ENCODE measurements around the gene NDUFS3. TPM values are rescaled to one million over a fixed set of nuclear protein-coding genes. Genes with fewer than 3 reads are reported as not detected.
A peak's percentile ranks its signal among the peaks of the same experiment; 100 is the strongest.

The NDUFS3 gene
- total RNA-seq, 2 experiments from 2014 or later = 139 to 144 TPM

- Histone ChIP-seq H3K27me3 (ENCODE audit: control insufficient read depth in 1 of 2, insufficient read depth in 2 of 2, low read length in 2 of 2) (no peaks in the 10 kb centered on the region), H3K4me1 (ENCODE audit: insufficient read depth, low read length) (peaks cover 10% of the 10 kb centered on the region), H3K9me3 (ENCODE audit: control insufficient read depth in 1 of 2, insufficient read depth in 1 of 2, low read length in 2 of 2) (no peaks in the 10 kb centered on the region), H3K36me3 (ENCODE audit: insufficient read depth, low read length) (peaks cover 48% of the 10 kb centered on the region), H3K4me3 (ENCODE audit: low read length) (no peak overlapping the region), H3K27ac (ENCODE audit: low read depth in 1 of 2, low read length in 2 of 2) (no peak overlapping the region)
- no peak for TF ChIP-seq CTCF (IDR thresholded peaks at IDR 0.05)
- Mint-ChIP-seq H3K4me3 (no peak overlapping the region), H3K27ac (peak overlapping the region; percentile 53), H3K27me3 (no peaks in the 10 kb centered on the region), H3K36me3 (ENCODE audit: low read depth) (peaks cover 72% of the 10 kb centered on the region), H3K4me1 (ENCODE audit: low read depth) (peaks cover 11% of the 10 kb centered on the region), H3K9me3 (no peaks in the 10 kb centered on the region)
- CTCF ChIA-PET = no interaction called here
- POLR2A ChIA-PET = no interaction called here
- DNase-seq = no peak
- intact Hi-C loops (cut with DNase I, micrococcal nuclease) = loop anchor here in 1 of 2 experiments (10.0 kb wide), 2 partner anchors 297 to 867 kb away; partner anchors contain the start of genes ARHGAP1, MADD and ZNF408
- ATAC-seq (ENCODE audit: poor library complexity) = no peak
These were observed 7.0 kb upstream of the NDUFS3 start for GRCh38 chr11:47571895-47572294.

GRCh38 chr11:47572715-47573255 lies 6.1 kb upstream of the NDUFS3 start:
- Mint-ChIP-seq H3K27ac (no peak overlapping the region), H3K4me1 (ENCODE audit: low read depth) (peaks cover 18% of the 10 kb centered on the region), H3K4me3 (peak overlapping the region; percentile 20), H3K36me3 (ENCODE audit: low read depth) (peaks cover 77% of the 10 kb centered on the region), H3K9me3 (no peaks in the 10 kb centered on the region), H3K27me3 (no peaks in the 10 kb centered on the region)
- intact Hi-C loops (cut with DNase I, micrococcal nuclease) = loop anchor here in 1 of 2 experiments (10.0 kb wide), 2 partner anchors 298 to 868 kb away; partner anchors contain the start of genes ARHGAP1, MADD and ZNF408
- Histone ChIP-seq H3K4me3 (ENCODE audit: low read length) (no peak overlapping the region), H3K4me1 (ENCODE audit: insufficient read depth, low read length) (peaks cover 17% of the 10 kb centered on the region), H3K27me3 (ENCODE audit: control insufficient read depth in 1 of 2, insufficient read depth in 2 of 2, low read length in 2 of 2) (no peaks in the 10 kb centered on the region), H3K9me3 (ENCODE audit: control insufficient read depth in 1 of 2, insufficient read depth in 1 of 2, low read length in 2 of 2) (no peaks in the 10 kb centered on the region), H3K27ac (ENCODE audit: low read depth in 1 of 2, low read length in 2 of 2) (no peak overlapping the region), H3K36me3 (ENCODE audit: insufficient read depth, low read length) (peaks cover 56% of the 10 kb centered on the region)
- no peak for TF ChIP-seq CTCF (IDR thresholded peaks at IDR 0.05)
- ChIA-PET POLR2A (no interaction called here), CTCF (interaction anchor here (1.1 kb wide), 1 partner anchor 9 kb away, joined by 3 read pairs; no protein-coding TSS in a partner anchor)
- ATAC-seq (ENCODE audit: poor library complexity) (no peak), DNase-seq (no peak)

- Mint-ChIP-seq H3K9me3 (no peaks in the 10 kb centered on the region), H3K27ac (peak overlapping the region; percentile 39), H3K4me1 (ENCODE audit: low read depth) (peaks cover 23% of the 10 kb centered on the region), H3K4me3 (no peak overlapping the region), H3K36me3 (ENCODE audit: low read depth) (peaks cover 83% of the 10 kb centered on the region), H3K27me3 (no peaks in the 10 kb centered on the region)
- ATAC-seq (ENCODE audit: poor library complexity) (no peak), DNase-seq (no peak)
- Histone ChIP-seq H3K4me3 (ENCODE audit: low read length) (no peak overlapping the region), H3K27me3 (ENCODE audit: control insufficient read depth in 1 of 2, insufficient read depth in 2 of 2, low read length in 2 of 2) (no peaks in the 10 kb centered on the region), H3K27ac (ENCODE audit: low read depth in 1 of 2, low read length in 2 of 2) (no peak overlapping the region), H3K36me3 (ENCODE audit: insufficient read depth, low read length) (peaks cover 56% of the 10 kb centered on the region), H3K9me3 (ENCODE audit: control insufficient read depth in 1 of 2, insufficient read depth in 1 of 2, low read length in 2 of 2) (no peaks in the 10 kb centered on the region), H3K4me1 (ENCODE audit: insufficient read depth, low read length) (peaks cover 23% of the 10 kb centered on the region)
- POLR2A ChIA-PET = interaction anchor here (0.7 to 1.3 kb wide), 2 partner anchors 8 to 12 kb away, joined by 3 to 5 read pairs; partner anchors contain the start of gene PTPMT1
- no peak for TF ChIP-seq CTCF (IDR thresholded peaks at IDR 0.05)
- CTCF ChIA-PET = interaction anchor here (0.9 to 1.1 kb wide), 2 partner anchors 10 to 20 kb away, joined by 3 read pairs; no protein-coding TSS in a partner anchor
- intact Hi-C loops (cut with DNase I, micrococcal nuclease) = loop anchor here in 1 of 2 experiments (10.0 kb wide), 2 partner anchors 299 to 869 kb away; partner anchors contain the start of genes ARHGAP1, MADD and ZNF408
These were observed 5.6 kb upstream of the NDUFS3 start for GRCh38 chr11:47573321-47573720.
